DMS153 treated with DMSO at 0.1 percent for 48 hours (cell line): ENCODE measurements around the gene CIRBP.
"Not testable (repeated sequence)": the region's sequence is repeated elsewhere in the genome, so short reads cannot be mapped to it uniquely, and the experiment has no call there.

Experiments used
- DNase-seq: peaks from one replicate; lab custom pipeline; 2025; ENCODE audit not compliant: unreplicated experiment; lab: John Stamatoyannopoulos, UW

Gene CIRBP

DNA sequence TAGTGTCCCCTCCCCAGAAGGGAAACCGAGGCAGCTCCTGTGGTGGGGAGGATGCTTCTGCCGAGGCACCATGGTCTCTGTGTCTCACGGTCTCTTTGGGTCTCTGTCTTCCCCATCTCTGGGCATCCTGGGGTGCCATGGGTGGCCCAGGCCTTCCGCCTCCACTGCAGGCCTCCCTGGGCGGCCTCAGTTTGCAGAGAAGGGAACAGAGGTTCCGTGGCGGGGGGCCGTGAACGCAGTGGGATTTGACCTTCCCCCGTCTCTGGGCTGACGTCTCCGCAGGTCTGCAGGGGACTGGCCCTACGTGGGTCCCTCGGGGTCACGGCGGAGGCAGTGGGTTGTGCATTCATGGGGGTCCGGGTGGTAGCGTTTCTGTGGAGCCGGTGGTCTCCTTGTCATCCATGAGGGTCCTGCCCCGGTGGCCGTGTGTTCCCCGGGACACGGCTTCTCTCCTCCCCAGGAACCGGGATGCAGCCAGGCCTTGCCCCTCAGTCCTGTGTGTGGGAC is 21.1 kb downstream of the CIRBP start:
- no peak for DNase-seq

DNA sequence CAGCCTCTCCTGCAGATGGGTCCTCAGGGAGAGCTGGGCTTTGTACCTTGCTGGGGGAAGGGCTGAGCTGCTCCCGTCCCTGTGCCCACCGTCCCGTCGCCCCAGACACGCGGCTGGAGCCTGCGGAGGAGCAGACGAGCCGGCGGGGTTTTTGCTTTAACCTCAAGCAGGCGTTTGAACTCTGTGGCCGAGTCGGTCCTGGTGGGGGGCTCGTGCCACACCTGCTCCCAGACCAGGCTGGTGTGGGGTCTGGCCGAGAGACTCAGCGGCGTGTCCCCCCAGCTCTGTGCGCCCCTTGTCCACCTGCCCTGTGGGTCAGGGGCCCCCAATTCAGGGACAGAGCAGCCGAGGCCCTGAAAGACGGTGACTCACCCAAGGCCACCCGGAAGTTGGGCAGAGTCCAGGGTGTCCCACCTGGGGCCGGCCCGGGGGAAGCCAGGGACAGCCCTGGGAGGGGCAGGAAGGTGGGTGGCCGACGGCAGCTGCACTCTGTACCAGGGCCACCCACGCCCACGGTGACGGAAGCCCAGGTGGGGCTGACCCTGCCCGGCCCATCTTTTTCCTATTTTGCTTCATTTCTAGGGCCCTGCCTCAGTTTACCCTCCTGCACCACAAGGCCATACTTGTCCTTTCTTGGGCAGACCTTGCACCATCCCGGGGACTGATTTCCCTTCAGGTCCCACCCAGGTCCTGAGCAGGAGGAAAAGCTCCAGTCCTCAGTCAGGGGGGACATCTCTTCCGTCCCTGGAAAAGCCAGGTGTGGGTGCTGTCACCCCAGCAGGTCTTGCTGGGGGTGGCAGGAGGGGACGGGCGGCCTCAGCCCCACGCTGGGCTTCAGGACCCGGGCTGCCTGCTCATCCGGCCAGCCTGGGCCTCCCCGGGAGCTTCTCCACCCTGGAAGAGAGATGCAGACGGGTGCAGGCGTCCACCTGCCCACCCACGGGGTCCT is 21.8 kb downstream of the CIRBP start:
- no peak for DNase-seq

DNA sequence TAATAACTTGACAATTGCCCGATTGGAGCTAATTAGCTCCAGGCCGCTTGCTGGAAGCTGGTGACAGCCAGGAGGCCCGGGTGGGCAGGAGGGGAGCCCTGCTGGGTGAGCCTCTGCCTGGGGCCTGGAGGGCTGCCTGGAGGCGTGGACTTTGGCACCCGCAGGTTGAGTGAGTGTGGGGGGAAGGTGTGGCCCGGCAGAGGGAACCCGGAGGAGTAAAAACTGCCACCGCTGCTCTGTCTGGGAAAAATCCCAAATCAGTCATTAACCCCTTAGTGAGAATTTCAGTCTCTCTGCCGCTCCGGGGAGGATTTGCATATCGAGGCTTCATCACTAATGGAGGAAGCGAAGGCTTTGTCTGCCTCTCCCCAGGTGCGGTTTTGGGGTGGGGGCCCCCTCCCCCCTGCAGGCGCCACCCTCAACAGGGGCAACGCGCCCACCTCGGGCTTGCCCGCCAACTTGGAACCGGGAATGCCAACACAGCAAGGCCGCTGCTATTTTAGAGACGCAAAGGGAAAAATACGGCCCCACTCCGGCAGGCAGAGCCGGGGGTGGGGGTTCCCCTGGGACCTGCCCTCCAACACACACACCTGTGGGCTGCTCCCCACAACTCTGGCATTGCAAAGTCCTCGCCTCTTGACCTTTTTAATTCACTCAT is 22.8 kb downstream of the CIRBP start:
- DNase-seq = no peak

DNA sequence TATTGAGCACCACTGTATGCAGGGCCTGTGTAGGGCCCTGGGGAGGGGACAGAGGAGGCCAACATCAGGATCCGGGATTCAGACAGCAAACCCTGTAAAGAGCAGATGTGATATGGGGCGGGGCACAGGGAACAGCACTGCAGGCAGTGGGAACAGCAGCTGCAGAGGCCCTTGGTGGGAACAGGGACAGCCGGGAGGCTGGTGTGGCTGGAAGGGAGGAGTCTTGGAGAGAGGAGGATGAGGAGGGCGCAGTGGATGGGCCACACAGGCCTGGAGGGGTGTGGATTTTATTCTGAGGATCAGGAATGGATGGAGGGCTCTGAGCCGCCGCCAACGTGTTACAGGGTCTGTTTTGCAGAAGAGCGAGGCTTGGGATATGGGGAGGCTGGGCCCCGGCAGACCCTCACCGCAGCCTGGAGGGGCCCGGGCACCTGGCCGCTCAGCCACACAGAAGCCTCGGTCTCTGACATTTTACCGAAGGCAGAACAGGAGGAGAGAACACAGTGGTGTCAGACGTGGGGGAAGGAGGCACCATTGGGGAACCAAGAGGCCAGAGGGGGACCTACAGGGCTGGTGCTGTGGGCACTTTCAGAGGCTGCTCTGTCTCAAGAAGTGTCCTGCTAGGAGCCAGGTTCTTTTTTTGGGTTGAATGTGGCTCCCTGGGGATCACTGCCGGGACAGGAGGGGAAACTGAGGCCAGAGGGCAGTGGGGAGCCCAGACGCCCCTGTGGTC is 23.5 kb downstream of the CIRBP start:
- DNase-seq = no peak

DNA sequence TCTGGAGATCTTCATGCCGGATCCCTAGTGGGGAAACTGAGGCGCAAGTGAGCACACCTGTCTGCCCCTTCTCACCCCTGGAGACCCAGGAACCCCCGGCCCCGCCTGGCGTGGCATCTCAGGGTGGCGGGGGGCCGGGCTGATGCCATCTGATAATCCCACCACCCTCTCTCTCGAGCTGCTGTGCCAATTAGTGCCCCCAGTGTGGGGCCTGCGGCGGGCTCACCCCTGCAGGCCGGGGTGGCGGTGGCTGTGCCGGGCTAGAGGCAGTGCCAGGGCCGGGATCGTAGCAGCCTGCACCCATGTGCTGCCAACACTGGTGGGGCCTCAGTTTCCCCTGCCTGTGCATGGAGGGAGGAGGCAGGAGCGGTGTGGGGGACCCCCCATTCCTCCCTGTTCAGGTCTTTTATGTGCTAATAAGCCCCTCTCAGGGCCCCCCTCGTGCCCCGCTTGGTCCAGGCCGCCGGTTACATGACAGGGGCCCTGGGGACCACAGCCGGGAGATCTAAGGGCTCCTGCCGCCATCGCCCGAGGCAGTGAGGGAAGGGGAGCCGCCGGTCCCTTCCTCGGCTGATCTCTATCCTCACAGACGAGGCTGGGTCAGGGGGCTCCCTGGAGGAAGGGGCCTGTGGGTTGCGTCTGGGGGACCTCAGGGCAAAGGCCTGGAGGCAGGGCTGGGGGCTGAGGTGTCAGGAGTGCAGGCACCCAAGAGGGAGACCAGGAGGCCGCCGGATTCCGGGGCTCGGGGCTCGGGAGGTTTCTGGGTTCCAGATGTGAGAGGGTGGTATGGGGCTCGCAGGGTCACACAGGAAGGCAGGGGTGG is 24.9 kb downstream of the CIRBP start:
- DNase-seq = no peak

DNA sequence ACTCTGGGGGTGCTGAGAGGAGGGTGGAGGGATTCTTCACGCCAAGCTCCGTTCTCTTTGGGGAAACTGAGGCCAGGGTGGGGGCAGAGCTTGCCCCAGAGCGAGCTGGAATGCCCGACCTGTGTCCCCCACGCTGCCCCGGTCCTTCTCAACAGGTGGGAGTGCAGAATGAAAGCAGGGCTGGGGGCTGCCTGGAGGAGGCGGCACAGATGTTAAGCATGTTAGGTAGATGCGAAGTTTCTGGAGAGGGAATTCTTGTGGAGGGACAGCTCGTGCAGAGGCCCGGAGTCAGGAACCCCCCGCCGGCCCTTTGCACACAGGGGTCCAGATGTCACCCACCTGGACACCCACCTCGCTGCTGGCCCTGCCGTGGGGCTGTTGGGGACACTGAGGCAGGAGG is 25.6 kb downstream of the CIRBP start:
- no peak for DNase-seq

DNA sequence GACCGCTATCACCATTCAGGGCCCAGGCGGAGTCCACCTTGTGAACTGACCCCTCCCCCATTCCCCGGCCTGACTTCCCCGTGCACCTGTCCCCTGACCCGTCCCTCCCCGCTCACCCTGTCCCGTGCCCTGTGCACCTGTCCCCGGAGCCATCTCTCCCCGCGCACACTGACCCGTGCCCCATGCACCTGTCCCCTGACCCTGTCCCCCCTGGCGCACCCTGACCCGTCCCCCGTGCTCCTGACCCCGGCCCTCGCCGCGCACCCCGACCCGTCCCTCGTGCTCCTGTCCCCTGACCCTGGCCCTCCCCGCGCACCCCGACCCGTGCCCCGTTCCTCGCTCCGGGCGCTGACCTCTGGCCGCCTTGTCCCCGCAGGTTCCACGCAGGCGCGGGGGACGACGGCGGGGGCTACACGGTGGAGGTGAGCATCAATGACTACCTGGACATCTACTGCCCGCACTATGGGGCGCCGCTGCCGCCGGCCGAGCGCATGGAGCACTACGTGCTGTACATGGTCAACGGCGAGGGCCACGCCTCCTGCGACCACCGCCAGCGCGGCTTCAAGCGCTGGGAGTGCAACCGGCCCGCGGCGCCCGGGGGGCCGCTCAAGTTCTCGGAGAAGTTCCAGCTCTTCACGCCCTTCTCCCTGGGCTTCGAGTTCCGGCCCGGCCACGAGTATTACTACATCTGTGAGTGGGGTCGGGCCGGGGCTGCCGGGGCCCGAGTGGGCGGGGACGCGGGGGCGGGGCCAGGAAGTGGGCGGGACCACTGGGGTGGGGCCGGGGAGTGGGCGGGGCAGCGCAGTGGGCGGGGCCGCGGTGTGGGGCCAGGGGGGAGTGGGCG is 26.3 kb downstream of the CIRBP start:
- DNase-seq = no peak

DNA sequence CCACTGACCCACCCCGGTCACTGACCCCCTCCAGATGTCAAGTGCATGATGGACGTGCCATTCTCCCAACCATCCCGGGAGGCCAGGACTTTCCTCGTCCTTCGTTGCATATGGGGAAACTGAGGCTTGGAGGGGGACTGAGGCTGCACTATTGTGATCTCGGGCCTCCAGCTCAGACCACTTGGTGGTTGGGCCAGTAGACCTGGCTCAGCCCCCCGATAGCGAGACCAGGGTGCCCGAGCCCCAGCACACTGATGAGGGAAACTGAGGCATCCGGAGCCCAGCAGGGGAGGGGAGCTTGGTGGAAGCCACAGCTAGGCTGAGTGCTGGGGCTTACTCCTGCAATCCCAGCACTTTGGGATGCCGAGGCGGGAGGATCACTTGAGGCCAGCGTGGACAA is 26.9 kb downstream of the CIRBP start:
- DNase-seq = no peak

DNA sequence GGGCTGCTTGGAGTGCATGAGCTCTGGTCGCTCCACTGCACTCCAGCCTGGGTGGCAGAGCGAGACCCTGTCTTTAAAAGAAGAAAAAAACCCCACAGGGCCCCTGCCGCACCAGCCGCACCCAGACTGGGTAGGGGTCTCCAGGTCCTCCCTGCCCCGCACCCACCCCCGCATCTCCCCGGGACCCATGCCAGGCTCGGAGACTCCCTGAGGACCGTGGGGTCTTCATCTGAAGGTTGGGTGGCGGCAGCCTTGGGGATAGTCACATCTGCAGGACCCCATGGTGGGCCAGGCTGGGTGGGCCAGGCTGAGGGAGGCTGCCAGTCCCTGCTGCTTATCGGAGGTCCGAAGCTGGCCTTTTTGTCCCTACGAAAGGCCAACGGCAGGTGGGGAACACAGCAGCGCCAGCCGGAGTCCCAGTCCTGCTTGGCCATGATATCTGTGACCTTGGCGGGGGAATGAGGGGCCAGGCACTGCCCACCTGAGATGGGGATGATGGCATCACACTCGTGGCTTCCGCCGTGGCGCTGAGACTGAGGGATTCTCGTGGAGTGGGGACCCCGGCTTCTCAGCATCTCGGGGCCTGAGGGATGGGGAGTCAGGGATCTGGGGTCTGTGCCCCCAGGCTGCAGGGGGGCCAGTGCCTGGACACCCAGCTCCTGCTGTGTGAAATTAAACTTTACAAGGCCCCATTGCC is 27.6 kb downstream of the CIRBP start:
- DNase-seq = no peak

DNA sequence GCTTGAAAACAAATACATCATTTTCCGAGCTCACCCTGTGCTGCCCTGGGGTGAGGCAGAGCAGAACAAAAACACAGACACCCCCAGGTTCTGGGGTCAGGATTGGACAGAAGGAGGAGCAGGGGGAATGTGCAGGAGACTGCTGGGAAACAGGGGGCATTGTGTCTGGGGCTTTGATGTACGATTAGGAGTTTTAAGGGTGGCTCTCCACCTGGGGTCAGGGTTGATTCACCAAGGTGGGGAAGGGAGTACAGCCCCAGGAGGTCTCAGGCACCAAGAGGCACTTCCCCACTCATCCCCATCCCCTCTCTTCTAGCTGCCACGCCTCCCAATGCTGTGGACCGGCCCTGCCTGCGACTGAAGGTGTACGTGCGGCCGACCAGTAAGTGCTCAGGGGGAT is 29.1 kb downstream of the CIRBP start:
- DNase-seq = no peak

DNA sequence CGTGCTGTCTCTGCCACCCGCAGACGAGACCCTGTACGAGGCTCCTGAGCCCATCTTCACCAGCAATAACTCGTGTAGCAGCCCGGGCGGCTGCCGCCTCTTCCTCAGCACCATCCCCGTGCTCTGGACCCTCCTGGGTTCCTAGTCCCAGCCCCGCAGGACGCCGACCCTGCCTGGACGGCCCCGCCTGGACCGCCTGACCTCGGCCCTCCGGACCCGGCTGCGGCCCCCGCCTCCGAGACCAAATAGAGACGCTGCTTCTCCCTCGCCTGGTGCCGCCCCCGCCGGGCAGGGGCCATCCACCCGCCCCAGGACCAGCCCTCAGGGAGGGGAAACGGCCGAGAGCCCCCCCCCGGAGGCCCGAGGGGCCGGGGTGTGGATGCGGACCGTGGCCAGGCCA is 30.7 kb downstream of the CIRBP start:
- no peak for DNase-seq

DNA sequence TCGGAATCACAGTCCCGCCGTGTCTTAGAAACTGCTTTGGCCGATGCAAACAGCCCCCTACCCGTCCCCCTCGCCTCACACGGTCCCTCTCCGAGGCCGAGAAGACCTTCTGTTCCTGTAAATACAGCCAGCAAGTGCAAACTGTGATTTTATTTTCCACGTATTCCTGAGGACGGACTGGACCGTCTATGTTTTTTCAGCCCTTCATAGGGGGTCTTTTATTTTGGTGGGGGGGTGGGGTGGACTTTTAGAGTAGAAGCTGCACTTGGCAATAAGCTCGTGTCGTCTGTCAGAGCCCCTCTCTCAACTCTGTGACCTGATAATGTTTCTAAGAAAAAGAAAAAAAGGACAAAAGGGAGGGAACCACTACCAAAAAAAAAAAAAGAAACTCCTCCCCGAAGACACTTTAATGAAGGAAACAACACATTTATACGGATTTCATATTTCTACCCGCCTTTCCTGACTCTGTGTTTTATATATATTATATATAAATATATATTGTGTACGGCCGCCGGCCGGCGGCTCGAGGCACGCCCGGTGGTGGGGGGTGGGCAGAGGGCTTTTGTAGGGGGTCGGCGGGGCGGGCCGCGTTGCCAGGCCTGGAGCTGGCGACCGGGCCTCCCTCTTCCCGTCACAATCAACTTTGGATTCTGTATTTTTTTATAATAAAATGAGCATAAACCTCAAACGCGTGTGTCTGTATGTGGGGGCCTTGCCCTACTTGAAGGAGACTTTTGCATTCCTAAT is 31.8 kb downstream of the CIRBP start:
- DNase-seq = no peak

DNA sequence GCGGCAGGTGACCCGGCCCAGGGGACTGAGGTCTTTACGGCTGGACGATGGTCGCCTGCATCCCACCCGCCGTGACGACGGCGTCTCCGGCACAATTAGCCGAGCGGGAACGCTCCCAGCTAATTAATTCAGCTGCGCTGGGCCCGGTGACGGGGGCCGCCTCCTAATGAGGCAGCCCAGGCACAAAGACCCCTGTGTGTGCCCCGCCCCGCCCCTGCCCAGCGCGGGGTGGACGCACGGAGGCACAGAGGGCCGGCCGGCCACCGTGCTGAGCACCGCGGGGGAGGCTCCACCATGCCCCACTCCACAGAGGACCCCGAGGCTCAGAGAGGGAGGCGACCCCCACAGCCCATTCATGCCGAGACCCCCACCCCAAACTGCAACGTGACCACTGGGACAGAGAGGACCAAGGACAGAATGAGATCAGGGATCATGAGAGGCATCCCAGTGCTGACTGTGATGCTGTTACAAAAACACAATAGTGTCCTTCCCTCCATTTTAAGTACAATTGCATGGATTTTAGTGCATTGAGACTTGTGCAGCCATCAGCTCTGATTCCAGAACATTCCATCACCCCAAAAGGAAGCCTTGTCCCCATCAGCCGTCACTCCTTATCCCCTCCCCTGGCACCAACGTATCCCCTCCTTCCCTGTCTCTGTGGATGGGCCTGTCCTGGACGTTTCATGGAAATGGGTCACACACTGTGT is 33.6 kb downstream of the CIRBP start:
- no peak for DNase-seq

DNA sequence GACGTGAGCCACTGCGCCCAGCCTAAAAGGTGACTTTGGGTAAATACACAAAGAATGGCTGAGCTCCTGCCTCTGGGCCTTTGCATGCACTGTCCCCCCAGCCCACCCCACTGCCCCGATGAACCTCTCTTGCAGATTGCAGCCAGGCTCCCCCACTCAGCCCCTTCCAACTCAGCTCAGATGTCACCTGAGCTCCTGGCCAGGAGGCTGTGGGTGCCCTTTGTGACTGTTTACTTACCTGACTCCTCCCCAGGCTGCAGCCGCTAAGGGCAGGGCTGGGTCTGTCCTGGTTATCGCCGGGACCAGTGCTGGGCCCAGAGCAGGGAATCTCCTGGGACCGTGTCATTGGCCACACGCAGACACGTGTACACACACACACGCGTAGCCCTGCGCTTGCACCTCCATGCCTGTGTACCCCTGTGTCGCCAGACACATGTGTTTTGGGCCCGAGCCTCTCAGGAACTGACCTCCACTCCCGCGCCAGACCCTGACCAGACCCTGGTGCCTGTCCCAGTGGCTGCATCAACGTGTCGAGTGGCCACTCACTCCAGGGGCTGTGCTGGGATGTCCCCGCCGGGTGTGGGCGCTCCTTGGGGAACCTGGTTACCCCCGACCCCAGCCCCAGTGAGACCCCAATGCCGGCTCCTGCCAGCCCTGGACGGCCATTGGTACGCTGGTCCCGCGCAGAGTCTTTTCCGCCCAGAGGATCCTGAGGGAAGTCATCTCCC is 35.2 kb downstream of the CIRBP start:
- no peak for DNase-seq

DNA sequence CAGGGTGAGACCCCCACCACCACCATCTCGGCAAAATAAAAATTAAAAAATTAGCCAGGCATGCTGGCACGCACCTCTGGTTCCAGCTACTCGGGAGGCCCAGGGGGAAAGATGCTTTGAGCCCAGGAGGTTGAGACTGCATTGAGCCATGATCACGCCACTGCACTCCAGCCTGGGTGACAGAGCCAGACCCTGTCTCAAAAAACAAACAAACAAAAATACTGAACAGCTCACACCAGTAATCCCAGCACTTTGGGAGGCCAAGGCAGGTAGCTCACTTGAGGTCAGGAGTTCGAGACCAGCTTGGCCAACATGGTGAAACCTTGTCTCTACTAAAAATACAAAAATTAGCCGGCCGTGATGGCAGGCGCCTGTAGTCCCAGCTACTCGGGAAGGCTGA is 36.2 kb downstream of the CIRBP start:
- not testable (repeated sequence) for DNase-seq

DNA sequence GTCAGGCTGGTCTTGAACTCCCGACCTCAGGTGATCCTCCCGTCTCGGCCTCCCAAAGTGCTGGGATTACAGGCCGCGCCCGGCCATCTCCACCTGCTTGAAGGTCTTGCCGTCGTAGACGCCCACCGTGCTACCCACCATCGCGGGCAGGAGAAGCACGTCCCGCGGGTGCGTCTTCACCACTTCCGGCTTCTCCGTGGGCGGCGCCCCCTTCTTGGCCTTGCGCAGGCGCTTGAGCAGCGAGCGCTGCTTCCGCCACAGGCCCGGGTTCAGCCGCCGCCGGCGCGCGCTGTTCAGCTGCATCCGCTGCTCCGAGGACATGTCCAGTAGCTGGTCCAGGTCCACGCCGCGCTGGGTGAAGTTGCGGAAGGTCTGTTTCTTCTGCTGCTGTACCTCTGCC is 38.2 kb downstream of the CIRBP start:
- no peak for DNase-seq

DNA sequence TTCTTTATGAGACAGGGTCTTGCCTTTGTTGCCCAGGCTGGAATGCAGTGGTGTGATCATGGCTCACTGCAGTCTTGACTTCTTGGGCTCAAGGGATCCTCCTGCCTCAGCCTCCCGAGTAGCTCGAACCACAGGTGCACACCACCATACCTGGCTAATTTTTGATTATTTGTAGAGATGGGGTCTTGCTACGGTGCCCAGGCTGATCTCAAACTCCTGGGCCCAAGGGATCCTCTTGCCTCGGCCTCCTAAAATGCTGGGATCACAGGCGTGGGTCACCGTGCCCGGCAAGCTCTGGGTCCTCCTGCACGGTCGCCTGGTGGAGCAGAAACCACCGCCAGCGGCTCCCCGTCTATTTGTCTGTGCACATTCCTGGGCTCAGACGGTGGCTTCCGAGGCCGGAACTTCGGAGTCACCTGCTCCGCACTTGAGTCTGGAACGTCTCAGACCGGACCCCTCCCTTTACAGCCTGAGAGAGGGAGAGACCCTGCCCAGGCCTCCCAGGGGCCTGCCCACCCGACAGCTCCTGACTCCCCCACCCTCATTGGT is 38.7 kb downstream of the CIRBP start:
- DNase-seq = no peak
